Measurements from ENCODE around the gene ZNF414. TPM values are rescaled to one million over a fixed set of nuclear protein-coding genes. Genes with fewer than 3 reads are reported as not detected.
A peak's percentile ranks its signal among the peaks of the same experiment; 100 is the strongest.

The ZNF414 gene
- total and polyA plus RNA-seq, 9 of the 15 experiments (the other 6 are each of a cell fraction or from before 2014, with no cell fraction given) = 0.03 to 27.2 (median 2.2) TPM; not detected in 2

DNA sequence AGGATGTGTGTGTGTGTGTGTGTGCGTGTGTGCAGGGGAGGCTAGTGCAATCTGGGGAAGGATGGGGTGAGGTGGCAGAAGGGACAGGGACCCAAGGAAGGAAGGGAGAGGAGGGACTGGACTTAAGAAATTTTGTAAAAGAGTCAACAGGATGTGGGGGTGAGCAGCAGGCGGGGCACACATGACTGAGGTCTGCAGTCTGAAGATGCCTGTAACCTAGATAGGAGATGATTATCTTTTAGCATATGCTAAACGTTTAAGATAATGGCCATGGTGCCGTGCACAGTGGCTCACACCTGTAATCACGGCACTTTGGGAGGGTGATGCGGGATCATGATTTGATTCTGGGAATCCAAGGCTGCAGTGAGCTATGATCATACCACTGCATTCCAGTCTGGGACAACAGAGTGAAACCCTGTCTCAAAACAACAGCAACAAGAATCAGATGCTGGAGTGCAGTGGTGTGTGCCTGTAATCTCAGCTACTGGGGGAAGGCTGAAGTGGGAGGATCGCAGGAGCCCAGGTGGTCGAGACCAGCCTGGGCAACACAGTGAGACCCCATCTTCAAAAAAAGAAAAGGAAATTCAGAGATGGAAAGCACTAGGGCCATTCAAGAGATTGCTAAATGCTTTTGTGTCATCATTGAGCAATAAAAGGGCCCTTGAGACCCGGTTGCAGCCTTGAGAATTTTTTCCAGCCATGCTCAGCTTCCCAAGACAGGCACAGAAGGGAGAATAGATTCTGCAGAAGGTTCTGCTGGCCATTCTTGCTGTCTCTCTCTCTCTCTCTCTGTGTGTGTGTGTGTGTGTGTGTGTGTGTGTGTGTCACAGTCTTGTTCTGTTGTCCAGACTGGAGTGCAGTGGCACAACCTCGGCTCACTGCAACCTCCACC lies 3.8 kb upstream of the ZNF414 start (continued):
- TF ChIP-seq, protein P1, sequence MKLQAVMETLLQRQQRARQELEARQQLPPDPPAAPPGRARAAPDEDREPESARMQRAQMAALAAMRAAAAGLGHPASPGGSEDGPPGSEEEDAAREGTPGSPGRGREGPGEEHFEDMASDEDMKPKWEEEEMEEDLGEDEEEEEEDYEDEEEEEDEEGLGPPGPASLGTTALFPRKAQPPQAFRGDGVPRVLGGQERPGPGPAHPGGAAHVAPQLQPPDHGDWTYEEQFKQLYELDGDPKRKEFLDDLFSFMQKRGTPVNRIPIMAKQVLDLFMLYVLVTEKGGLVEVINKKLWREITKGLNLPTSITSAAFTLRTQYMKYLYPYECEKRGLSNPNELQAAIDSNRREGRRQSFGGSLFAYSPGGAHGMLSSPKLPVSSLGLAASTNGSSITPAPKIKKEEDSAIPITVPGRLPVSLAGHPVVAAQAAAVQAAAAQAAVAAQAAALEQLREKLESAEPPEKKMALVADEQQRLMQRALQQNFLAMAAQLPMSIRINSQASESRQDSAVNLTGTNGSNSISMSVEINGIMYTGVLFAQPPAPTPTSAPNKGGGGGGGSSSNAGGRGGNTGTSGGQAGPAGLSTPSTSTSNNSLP (IDR thresholded peaks at IDR 0.05; ENCODE audit: borderline replicate concordance, low read depth, low read length) = no peak
- TF ChIP-seq BHLHE40 (IDR thresholded peaks at IDR 0.05; ENCODE audit: low read length) (no peak), KDM1A (IDR thresholded peaks at IDR 0.05) (peak; percentile 66 to 69), MAZ (CRISPR knock-in tag; conservative IDR thresholded peaks at IDR 0.05 in 1 of 2, IDR thresholded peaks at IDR 0.05 in 1 of 2) (0 out of 4 replicates have a peak, but pooled peaks of 1 of the 2 experiments have one; percentile 37), C11orf30 (IDR thresholded peaks at IDR 0.05; ENCODE audit: low read depth) (no peak), MEIS2 (IDR thresholded peaks at IDR 0.05; ENCODE audit: partially characterized antibody) (no peak), PHB2 (IDR thresholded peaks at IDR 0.05; ENCODE audit: low read depth) (no peak), ZNF143 (CRISPR knock-in tag; IDR thresholded peaks at IDR 0.05) (no peak), MCM5 (IDR thresholded peaks at IDR 0.05; ENCODE audit: low read depth) (no peak), DPF2 (IDR thresholded peaks at IDR 0.05) (peak; percentile 49; the same call in 1 of the 2 replicates)
- TF ChIP-seq, protein P2, sequence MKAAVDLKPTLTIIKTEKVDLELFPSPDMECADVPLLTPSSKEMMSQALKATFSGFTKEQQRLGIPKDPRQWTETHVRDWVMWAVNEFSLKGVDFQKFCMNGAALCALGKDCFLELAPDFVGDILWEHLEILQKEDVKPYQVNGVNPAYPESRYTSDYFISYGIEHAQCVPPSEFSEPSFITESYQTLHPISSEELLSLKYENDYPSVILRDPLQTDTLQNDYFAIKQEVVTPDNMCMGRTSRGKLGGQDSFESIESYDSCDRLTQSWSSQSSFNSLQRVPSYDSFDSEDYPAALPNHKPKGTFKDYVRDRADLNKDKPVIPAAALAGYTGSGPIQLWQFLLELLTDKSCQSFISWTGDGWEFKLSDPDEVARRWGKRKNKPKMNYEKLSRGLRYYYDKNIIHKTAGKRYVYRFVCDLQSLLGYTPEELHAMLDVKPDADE (conservative IDR thresholded peaks at IDR 0.05; ENCODE audit: control insufficient read depth, low read depth, low read length) = no peak
- TF ChIP-seq, protein P3, sequence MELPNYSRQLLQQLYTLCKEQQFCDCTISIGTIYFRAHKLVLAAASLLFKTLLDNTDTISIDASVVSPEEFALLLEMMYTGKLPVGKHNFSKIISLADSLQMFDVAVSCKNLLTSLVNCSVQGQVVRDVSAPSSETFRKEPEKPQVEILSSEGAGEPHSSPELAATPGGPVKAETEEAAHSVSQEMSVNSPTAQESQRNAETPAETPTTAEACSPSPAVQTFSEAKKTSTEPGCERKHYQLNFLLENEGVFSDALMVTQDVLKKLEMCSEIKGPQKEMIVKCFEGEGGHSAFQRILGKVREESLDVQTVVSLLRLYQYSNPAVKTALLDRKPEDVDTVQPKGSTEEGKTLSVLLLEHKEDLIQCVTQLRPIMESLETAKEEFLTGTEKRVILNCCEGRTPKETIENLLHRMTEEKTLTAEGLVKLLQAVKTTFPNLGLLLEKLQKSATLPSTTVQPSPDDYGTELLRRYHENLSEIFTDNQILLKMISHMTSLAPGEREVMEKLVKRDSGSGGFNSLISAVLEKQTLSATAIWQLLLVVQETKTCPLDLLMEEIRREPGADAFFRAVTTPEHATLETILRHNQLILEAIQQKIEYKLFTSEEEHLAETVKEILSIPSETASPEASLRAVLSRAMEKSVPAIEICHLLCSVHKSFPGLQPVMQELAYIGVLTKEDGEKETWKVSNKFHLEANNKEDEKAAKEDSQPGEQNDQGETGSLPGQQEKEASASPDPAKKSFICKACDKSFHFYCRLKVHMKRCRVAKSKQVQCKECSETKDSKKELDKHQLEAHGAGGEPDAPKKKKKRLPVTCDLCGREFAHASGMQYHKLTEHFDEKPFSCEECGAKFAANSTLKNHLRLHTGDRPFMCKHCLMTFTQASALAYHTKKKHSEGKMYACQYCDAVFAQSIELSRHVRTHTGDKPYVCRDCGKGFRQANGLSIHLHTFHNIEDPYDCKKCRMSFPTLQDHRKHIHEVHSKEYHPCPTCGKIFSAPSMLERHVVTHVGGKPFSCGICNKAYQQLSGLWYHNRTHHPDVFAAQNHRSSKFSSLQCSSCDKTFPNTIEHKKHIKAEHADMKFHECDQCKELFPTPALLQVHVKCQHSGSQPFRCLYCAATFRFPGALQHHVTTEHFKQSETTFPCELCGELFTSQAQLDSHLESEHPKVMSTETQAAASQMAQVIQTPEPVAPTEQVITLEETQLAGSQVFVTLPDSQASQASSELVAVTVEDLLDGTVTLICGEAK (IDR thresholded peaks at IDR 0.05) = no peak
- TF ChIP-seq, protein P3 (CRISPR knock-in tag; IDR thresholded peaks at IDR 0.05) = no peak
- TF ChIP-seq, protein P4, sequence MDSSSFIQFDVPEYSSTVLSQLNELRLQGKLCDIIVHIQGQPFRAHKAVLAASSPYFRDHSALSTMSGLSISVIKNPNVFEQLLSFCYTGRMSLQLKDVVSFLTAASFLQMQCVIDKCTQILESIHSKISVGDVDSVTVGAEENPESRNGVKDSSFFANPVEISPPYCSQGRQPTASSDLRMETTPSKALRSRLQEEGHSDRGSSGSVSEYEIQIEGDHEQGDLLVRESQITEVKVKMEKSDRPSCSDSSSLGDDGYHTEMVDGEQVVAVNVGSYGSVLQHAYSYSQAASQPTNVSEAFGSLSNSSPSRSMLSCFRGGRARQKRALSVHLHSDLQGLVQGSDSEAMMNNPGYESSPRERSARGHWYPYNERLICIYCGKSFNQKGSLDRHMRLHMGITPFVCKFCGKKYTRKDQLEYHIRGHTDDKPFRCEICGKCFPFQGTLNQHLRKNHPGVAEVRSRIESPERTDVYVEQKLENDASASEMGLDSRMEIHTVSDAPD (CRISPR knock-in tag; IDR thresholded peaks at IDR 0.05) = no peak

Data from K562 (cell line).